HL-60 (cell line): ENCODE measurements around the gene CDH23.

Source experiments
- GABPA ChIP-seq: IDR thresholded peaks from 2 replicates; pipeline ENCODE4 v1.6.1; 2012; ENCODE audit warnings: low read depth
- POLR2AphosphoS5 ChIP-seq: IDR thresholded peaks from 2 replicates; pipeline ENCODE4 v1.6.1; 2012; ENCODE audit warnings: low read depth
- SPI1 ChIP-seq: IDR thresholded peaks from 2 replicates; pipeline ENCODE4 v1.6.1; 2012; ENCODE audit warnings: low read depth, mild to moderate bottlenecking, borderline replicate concordance
- TF ChIP-seq, protein P1 (sequence below): IDR thresholded peaks from one replicate; pipeline ENCODE4 v1.5.1; 2011; ENCODE audit warnings: low read length, control low read depth, inconsistent platforms; ENCODE audit not compliant: insufficient read depth
- TF ChIP-seq, protein P2 (sequence below): IDR thresholded peaks from 2 replicates; pipeline ENCODE4 v1.6.1; 2012; ENCODE audit warnings: low read depth; ENCODE audit not compliant: insufficient replicate concordance

DNA sequence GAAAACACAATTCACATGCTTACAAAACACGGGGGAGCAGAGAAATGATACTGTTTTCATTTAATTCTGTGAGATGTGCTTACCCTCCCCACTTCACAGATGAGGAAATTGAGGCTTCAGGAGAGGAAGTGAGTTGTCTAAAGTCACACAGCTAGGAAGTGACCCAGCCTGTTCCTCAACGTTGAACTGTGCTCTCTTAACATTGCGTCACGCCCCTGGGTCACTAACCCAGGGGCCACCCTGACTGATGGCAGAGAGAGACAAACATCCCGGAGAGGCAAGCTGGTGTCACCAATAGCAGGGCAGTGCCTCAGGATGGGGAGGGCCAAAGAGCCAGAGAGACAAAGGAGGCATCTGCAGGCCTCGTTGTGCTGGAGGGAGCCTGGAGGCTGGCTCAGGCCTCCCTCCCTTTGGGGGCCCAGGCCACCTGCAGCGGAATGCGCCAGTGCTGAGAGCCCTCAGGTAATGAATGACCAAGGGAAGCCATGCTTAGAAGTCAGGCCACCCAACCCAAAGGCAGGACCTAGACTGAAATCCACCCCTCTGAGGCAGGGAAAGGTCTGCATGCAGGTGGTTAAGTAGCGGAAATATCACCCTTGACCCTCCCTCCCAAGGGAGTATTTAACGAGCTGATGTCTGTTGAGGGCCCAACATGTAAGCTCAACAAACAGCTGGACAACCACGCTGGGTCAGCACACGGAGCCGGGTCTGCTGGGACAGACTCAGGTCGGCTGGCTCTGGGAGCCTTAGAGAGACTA lies 241.5 kb downstream of the CDH23 start:
- TF ChIP-seq, protein P1, sequence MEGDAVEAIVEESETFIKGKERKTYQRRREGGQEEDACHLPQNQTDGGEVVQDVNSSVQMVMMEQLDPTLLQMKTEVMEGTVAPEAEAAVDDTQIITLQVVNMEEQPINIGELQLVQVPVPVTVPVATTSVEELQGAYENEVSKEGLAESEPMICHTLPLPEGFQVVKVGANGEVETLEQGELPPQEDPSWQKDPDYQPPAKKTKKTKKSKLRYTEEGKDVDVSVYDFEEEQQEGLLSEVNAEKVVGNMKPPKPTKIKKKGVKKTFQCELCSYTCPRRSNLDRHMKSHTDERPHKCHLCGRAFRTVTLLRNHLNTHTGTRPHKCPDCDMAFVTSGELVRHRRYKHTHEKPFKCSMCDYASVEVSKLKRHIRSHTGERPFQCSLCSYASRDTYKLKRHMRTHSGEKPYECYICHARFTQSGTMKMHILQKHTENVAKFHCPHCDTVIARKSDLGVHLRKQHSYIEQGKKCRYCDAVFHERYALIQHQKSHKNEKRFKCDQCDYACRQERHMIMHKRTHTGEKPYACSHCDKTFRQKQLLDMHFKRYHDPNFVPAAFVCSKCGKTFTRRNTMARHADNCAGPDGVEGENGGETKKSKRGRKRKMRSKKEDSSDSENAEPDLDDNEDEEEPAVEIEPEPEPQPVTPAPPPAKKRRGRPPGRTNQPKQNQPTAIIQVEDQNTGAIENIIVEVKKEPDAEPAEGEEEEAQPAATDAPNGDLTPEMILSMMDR = no peak
- no peak for TF ChIP-seq POLR2AphosphoS5
- TF ChIP-seq, protein P2, sequence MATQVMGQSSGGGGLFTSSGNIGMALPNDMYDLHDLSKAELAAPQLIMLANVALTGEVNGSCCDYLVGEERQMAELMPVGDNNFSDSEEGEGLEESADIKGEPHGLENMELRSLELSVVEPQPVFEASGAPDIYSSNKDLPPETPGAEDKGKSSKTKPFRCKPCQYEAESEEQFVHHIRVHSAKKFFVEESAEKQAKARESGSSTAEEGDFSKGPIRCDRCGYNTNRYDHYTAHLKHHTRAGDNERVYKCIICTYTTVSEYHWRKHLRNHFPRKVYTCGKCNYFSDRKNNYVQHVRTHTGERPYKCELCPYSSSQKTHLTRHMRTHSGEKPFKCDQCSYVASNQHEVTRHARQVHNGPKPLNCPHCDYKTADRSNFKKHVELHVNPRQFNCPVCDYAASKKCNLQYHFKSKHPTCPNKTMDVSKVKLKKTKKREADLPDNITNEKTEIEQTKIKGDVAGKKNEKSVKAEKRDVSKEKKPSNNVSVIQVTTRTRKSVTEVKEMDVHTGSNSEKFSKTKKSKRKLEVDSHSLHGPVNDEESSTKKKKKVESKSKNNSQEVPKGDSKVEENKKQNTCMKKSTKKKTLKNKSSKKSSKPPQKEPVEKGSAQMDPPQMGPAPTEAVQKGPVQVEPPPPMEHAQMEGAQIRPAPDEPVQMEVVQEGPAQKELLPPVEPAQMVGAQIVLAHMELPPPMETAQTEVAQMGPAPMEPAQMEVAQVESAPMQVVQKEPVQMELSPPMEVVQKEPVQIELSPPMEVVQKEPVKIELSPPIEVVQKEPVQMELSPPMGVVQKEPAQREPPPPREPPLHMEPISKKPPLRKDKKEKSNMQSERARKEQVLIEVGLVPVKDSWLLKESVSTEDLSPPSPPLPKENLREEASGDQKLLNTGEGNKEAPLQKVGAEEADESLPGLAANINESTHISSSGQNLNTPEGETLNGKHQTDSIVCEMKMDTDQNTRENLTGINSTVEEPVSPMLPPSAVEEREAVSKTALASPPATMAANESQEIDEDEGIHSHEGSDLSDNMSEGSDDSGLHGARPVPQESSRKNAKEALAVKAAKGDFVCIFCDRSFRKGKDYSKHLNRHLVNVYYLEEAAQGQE = no peak
- peak; percentile 86 for TF ChIP-seq SPI1
- no peak for TF ChIP-seq GABPA
